ENCODE data around the gene GC.

DNA sequence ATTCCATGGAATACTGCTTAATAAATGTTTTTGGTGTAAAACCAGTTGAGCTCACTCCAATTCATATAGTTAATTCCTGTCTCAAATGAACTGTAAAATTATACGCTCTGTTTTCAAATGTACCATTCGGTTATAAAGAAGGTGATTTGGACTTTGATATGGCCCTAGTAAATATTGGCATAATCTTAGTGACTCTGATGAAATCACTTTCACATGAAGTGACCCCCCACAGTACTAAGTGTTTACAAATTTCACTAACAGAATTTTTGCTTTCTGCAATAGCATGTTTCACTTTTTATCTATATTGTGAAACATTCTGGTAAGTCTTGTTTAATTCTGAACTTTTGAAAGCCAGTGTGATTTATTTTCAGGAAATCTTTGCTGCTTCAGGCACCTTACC is 10.9 kb downstream of the GC start:
- TF ChIP-seq ZNF274 (IDR thresholded peaks at IDR 0.05; ENCODE audit: low read depth, low read length) (no peak), YY1 (IDR thresholded peaks at IDR 0.05; ENCODE audit: insufficient read depth, insufficient read length) (no peak)
